HG03520 (cell line): ENCODE results near the gene SLX9.

Experiments used
- ATAC-seq: cut with Tn5 transposase; IDR thresholded peaks from one replicate; pipeline ENCODE4 v1.9.1; 2021; ENCODE audit warnings: mild to moderate bottlenecking, moderate library complexity; ENCODE audit not compliant: unreplicated experiment

Gene SLX9

DNA sequence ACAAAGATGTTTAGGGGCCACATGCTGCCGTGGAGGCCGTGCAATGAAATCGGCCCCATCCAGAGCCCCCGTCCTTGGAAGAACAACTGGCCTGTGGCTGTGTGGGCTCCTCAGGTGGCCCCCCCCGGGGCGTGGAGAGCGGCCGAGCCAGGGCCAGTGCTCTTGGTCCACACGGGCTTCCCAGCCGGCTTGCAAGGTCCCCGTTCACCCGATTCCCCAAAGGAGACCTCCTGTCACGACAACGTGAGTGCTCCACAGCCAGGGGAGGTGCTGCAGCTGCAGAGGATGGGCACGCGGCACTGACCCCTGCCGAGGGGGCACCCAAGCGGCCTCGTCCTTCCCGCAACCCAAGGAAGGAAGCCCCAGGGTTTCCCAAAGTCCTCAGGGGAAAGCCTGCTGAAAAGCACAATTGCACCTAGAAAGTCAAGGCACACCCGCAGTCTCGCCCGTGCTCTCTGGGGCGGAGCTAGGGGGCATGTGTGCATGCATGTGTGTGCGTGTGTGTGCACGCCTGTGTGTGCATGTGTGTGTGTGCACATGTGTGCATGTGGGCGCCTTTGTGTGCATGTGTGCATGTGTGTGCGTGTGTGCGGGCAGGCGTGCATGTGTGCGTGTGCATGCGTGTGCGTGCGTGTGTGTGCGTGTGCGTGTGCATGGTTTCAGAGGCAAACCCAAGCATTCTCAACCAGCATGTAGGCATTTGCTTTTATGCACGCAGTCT is 48.2 kb downstream of the SLX9 start:
- ATAC-seq: no peak

DNA sequence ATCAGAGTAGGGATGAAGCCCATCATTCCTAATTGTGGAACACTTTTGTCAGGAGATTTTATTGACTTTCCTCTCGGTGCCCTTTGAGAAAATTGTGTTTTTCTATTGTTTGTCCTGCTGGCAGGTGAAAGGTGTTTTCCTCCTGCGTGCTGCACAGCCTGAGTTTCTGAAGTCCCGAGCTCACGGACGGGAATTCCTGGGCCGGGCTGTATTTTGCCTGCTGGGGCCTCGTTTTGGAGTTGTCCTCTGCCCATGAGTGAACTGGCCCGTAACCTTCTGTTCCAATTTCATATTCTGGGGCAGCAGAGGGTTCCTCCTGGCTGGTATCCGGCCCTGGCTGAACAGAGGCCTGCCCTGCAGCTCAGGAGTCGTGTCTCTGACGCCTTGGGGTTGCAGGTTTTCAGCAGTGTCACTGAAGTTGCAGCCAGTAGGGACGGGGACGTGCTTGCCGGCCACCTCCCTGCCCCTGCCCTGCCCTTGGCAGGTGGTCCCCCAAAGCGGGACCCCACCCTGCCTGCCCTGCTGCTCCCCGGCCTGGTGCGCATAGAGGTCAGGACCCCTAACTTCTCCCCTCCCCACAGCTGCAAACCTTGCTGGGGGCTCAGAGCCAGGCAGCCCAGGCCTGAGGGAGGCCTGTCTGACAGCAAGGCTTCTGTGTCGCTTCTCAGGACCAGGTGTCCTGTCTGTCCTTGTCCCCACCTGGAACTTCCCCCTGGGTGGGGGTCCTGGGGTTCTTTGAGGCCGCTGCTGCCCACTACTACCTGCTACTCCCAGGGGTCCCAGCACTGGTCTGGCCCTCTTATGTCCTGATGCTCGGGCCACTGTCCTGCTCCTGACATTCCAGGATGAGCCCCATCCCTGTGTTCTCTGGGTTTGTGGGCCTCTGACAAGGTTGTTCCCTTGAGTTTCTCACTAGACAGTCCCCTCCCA is 49.0 kb downstream of the SLX9 start:
- no peak for ATAC-seq

DNA sequence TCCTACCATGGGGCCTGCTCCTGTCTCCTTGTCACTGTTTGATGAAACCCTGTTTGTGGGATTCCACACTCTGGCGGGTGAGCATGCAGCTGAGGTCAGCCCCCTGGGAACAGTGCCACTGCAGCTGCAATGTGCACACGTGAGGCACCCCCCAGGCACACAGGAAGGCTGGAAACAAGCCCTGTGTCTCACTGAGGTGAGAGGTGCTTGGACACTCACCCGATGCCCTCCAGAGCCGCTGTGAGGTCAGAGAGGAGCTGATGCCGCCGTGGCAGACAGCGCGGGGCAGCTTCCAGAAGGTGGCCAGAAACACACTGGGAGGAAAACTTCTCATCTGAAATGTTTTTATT is 49.7 kb downstream of the SLX9 start:
- no peak for ATAC-seq

DNA sequence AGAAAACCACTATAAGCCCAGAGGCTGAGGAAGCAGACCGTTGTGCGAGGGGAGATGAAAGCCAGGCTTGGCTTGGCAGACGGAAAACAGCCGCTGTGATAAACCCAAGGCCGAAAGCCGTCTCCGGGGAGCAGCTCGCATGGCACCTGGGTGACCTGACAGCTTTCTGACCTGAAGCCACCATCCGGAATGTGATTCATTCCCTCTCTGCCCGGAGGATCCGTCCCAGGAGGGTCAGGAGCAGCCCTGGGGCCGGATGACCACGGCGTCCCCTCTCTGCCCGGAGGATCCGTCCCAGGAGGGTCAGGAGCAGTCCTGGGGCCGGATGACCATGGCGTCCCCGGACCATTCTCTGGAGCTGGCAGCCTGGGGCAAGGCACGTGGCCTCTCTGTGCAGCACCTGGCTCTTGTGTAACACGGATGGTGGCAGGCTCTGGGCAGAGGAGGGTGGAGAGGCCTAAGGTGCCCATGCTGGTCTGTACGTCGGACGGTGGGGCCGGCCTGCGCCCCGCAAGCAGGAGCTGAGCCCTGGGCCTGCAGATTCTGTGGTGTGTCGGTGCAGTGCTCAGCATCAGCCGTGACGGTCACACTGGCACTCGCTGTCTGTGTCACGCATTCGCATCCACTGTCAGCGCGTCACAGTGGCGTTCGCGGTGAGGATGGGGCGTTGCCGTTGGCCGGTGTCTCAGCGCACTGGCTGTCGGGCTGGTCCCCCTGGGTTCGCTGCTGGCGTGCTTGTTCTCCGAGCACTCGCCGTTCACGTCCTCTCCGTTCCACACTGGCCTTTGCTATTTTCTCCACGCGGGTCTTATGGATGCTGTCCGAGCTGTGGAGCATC is 50.3 kb downstream of the SLX9 start:
- ATAC-seq: no peak

DNA sequence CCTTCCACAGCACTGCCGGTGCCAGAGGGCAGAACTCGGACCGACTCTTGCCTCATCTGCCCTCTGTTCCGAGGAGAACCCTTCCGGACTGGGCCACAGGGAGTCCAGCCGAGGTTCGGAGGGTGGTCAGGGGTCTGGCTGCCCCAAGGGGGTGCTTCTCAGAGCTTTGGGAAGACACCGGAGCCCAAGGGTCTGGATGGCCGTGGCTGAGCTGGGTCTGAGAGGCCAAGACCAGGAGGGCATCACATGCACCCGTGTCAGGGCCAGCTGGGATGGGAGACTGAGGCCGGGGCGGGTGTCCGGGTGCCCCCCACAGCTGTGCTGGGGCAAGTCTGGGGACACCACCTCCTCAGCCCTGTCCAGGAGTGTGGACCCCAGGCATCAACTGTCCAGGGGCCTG is 51.1 kb downstream of the SLX9 start:
- ATAC-seq: no peak

DNA sequence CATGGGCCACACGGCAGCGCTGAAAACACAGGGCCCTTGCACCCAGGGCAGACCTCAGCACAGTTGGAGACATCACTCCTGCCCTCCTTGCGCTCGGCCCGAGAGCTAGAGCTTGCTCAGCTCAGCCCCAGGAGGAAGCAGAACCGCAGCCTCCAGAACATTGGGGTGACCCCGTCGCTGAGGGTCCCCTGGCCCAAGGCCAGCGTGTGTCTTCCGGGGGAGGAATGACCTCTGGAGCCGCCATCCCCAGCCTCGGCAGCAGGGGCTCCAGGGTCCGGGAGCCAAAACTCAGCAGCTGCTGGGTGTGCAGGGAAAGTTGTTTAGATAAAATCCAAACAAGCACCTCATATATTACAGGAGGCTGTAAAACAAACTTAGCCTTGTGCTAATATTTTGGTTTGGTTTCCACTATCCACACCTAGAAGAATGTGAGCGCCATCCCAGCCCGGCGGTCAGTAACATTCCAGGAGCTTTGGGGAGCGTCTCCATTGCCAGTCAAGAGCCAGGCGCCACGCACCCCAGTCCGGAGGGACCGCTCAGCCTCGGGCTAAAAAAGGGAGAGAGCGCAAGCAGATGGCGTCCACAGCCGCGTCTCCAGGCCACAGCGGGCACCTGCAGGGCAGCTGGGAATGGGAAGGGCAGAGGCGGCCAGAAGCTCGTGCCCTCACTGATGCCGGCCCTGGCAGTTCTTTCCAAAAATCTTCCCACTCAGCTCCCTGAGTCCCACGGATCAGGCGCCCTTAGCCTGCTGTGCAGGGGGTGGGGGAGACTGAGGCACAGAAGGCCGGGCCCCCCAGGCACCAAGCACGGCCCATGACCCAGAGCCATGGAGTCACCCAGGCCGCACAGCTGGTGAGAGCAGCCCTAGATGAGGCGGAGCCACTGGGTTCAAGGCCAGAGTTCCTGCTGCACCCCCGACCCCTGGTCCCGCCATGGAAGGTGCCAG is 52.0 kb downstream of the SLX9 start:
- no peak for ATAC-seq

DNA sequence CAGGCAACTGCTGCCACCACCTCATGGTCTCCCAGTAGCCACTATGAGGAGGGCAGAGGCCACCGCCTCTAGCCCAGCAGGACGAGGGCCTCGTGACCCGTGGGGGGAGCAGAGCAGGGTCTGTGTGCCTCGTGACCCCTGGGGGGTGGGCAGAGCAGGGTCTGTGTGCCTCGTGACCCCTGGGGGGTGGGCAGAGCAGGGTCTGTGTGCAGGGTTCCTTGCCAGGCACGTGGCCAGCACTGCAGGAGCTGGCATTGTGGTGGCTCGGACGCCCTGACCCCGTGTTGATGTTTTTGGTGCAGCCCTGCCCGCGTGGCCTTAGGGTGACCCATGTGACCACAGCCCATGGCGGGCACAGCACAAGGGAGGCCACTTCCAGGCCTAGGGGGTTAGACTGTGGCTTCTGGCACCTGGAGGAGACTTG is 52.8 kb downstream of the SLX9 start:
- no peak for ATAC-seq

DNA sequence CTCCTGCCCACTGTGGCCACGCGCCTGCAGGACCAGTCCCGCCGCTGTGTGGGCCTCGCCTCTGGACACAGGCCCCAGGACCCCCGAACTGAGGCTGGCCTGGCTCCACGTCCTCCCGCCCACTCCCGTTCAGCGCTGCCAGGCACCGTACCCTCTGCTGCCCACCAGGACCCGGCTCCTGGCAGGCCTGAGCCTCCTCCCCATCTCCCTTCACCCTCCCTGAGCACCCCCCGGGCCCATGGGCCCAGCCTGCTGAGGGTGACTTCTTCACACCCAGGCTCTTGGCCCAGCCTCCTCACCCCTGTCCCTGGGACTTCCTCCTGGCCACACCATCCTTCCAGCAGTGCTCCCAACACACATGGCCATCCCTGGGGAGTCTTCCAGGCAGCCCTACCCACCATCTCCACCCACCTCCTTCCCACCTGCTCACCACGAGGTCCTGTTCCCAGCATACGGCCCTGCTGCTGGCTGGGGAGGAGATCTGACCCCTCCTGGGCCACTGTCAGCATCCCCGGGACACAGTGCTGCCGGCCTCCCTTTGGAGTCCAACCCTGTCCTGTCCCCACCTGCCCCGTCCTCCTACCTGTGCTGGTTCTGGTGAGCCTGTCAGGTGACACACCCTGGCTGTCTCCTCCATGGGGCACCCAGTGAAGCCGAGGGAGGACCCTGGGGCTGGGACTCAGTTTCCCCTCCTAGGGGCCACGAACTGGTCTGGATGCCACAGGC is 53.7 kb downstream of the SLX9 start:
- ATAC-seq: no peak

DNA sequence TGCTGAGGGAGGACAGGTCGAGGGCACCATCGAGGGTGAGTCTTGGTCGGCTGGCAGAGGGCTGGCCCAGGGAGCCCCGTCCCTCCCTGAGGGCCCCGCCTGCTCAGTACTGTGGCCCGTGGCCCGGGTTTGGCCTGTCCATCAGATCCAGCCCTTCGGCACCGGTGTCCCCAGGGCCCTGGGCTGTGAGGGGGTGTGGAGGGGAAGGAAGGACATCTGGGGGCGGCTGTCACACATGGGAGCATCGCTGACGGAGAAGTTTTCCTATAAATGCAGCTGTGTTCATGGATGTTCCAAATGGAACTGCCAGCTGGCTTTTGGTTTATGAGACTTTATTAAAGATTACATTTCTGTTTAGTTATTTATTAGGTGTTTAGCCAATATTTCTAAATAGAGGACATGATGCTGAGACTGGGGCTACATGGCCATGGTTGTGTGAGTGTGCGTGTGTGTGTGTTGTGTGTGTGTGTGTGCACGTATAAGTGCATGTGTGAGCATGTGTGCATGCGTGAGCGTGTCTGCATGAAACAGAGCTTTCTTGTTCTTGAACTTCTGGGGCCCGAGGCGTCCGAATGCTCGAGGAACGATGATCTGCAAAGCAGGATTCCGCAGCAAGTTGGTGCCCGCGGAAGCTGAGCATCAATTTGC is 54.3 kb downstream of the SLX9 start:
- no peak for ATAC-seq

DNA sequence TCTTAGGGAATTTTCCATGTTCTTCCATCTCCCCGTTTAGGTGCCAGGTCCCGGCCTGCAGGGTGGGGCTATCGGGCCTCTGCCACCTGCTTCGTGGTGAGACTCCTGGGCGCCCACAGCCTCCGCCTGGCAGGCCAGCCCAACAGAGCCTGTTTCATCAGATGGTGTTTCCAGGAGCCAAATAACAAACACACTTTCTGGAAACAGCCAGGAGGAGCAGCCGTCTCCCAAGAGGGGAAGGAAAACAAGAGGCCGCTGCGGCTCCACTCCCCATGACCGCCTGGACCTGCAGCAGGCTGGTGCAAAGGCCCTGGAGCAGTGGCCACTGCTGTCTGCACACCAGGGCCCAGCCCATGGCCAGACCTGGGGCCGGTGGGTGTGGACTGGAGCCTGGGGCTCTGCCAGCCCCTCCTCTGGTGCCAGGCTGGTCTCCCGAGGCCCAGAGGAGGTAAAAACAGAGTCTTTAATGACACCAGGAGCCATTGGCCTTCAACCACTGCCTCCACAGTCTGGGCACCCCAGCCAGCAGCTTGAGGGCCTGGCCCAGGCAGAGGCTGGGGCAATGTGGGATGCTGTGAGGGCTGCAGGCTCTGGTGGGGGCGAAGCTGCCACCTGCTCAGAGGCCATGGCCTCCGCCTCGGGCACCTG is 55.0 kb downstream of the SLX9 start:
- ATAC-seq: no peak

DNA sequence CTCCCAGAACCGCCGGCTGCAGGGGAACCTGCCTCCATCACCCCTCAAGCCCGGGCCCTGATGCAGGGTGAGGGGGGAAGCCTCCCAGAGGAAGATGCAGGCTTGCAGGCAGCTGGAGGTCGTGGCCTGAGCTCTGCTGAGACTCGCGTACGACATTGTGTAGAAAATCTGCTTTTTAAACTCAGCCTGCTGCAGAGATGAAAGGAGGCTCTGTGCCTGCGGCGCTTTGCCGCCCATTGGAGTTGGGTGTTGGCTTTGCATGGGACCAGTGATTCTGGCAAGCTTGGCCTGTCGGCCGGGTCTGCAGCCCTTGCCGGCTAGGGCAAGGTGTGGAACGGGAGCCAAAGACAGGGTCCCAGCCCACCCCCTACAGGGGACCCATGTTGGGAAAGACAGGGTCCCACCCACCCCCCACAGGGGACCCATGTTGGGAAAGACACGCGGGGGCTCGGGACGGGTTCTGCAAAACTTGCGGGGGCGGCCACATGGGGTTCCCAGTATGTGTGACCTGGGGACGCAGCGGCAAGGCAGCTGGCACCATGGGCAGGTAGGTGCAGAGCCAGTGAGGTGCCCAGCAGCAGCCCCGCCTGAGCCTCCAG is 55.6 kb downstream of the SLX9 start:
- no peak for ATAC-seq

DNA sequence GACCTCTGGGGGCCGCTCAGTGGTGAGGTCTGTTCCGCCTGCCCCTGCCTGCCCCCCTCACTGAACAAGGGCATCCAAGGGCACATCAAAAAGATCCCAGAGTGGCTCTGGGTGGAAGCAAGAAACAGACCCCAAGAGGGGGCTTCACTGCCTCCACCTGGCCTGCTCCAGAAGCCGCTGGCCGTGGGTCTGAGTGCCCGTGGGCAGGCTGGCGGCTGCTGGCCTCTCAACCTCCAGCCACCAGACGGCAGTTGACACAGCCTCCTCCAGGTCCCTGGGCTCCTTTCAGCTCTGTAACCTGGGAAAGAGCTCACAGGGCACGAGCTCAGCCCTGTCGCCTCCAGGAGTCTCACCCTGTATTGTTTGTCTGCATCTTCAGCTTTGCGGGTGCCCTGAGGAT is 56.3 kb downstream of the SLX9 start:
- no peak for ATAC-seq

DNA sequence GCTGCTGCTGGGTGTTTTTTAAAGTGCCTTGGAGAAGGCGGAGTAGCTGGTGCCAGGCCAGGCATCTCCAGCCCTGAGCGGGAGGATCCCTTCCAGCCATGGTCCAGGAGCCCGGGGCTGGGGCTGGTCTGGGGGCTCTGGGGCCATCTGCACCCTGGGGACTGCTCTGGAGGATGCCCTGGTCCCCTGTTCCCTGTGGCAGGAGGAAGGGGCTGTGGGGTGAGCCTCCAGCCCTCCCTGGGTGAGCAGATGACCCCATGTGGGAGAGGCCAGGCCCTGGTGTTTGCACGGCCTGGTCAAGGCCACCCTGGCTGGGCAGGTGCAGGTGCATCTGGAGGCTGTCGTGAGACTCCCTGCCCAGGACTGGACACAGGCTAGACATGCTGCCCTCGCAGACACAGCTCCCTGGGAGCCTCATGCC is 56.7 kb downstream of the SLX9 start:
- ATAC-seq: no peak

DNA sequence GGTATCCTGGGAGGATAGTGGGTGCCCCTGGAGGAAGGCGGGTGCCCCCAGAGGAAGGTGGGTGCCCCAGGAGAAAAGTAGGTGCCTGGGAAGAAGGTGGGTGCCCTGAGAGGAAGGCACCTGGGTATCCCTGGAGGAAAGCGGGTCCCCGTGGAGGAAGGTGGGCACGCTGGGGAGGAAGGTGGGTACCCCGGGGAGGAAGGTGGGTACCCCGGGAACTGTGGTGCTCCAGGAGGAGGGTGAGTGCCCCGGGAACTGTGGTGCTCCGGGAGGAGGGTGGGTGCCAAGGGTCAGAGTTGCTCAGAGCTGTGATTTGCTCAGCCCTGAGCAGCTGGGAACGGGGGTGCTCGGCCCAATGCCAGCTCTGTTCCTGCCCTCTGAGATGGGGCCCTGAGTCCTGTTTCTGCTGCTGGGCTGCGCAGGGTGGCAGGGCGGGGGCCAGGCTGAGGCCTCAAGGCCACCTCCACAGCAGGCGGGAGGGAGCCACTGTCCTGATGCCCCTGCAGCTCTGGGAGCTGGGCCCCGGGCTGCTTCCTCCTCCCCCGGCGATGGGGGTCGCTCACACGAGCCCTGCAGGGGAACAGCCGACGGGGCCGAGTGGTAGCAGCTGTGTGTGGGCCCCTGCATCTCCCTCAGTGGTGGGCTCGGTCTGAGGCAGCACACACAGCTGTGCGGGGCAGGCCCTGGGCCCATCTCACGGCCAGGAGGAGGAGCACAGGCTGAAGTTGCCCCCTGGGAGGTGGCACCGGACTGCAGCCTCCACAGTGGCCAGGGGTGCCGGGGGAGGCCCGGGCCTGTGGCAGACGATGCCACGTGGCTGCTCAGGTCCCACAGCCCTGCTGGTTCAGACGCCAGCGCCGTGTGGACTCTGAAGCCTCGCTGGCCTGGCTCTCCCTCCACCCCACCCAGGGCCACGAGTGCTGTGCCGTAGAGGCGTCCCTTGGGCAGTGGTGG is 57.4 kb downstream of the SLX9 start:
- ATAC-seq: no peak

DNA sequence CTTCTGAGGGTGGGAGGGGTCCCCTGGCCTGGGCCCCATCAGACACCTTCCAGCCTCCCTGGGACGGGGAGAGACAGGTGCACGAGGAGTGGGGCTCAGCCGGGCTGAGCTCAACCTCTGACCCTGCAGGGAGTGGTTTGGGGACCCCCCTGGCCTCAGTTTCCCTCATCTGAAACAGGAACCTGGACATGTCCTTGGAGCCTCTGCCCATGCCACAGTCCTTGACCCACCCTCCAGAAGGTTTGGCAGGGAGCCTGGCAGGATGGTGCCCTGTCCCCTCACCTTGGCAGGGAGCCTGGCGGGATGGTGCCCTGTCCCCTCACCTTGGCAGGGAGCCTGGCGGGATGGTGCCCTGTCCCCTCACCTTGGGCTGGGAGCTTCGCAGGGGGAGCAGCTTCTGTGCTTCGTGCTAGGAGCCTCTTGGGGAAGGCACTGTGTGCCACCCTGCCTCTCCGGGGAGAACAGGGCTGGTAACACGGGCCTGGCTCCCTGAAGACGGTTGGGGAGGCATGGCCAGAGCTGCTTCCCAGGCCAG is 58.3 kb downstream of the SLX9 start:
- ATAC-seq: no peak

DNA sequence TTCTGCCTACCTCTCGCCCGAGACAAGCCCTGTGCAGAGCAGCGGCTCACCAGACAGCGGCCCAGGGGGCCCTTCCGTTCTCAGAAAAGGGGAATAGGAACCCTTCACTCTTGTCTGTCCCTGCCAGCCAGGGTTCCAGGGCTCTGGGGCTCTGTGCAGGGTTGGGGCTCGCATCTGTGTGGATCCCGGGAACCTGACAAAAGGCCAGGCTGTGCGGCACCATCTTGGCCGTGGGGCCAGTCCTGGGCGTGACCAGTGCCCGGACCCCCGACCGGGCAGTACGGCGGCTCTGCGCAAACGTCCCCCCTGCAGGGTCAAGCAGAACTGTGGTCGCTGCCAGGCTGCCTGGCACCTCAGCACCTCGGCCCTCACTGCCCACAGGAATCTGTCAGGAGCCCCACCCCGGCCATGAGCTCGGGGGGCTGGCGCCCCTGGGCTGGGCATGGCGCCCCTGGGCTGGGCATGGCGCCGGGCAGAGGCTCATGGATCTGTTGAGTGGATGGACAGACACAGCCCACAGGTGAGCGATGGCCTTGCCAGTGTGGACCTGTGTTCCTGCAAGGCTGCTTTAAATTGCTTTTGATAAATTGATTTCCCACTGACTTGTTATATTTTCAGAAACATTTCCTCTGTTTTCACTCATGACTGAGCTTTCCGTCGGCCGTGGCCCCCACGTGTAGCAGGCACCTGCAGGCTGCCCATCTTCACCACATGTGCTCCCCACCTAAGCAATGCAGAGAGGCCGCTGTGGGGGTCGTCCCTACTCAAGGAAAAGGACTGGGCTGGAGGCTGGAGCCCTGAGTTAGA is 59.0 kb downstream of the SLX9 start:
- no peak for ATAC-seq
